RWPE2 (cell line): ENCODE results near the gene NECTIN4.
A peak's percentile ranks its signal among the peaks of the same experiment; 100 is the strongest.
"Not testable (repeated sequence)": the region's sequence is repeated elsewhere in the genome, so short reads cannot be mapped to it uniquely, and the experiment has no call there.

Source experiments
- ATAC-seq: fragments of 200-7000 bp; cut with Tn5 transposase; 3 replicates; pipeline ENCODE4 v1.9.1; 2021; ENCODE audit warnings: low read depth
- DNase-seq: peaks from one replicate; pipeline ENCODE4 v3.0.0-alpha.2; 2020; ENCODE audit warnings: low spot score
- H3K27ac ChIP-seq: fragments of 450-650 bp; 2 replicates; pipeline ENCODE4 v1.5.1; 2017; ENCODE audit warnings: mild to moderate bottlenecking; ENCODE audit not compliant: poor library complexity, severe bottlenecking
- H3K27me3 ChIP-seq: fragments of 250-450 bp; sonication (Bioruptor Pico); 2 replicates; pipeline ENCODE4 v1.5.1; 2021; ENCODE audit warnings: mild to moderate bottlenecking, moderate library complexity; ENCODE audit not compliant: insufficient read depth, poor library complexity, severe bottlenecking
- H3K36me3 ChIP-seq: fragments of 250-450 bp; sonication (Bioruptor Pico); 2 replicates; pipeline ENCODE4 v1.5.1; 2020; ENCODE audit warnings: low read depth, mild to moderate bottlenecking, moderate library complexity
- H3K4me1 ChIP-seq: fragments of 250-450 bp; sonication (Bioruptor Pico); 2 replicates; pipeline ENCODE4 v1.5.1; 2021; ENCODE audit warnings: mild to moderate bottlenecking, moderate library complexity; ENCODE audit not compliant: insufficient read depth, poor library complexity, severe bottlenecking
- H3K4me3 ChIP-seq: fragments of 250-450 bp; sonication (Bioruptor Pico); 2 replicates; pipeline ENCODE4 v1.5.1; 2021; ENCODE audit warnings: mild to moderate bottlenecking, moderate library complexity; ENCODE audit not compliant: severe bottlenecking
- H3K9me3 ChIP-seq: fragments of 250-450 bp; sonication (Bioruptor Pico); 2 replicates; pipeline ENCODE4 v1.5.1; 2021; ENCODE audit warnings: mild to moderate bottlenecking, moderate library complexity; ENCODE audit not compliant: severe bottlenecking
- CTCF ChIP-seq: fragments of 450-650 bp; IDR thresholded peaks from one replicate; pipeline ENCODE4 v1.5.1; 2017; ENCODE audit warnings: mild to moderate bottlenecking, moderate library complexity; ENCODE audit not compliant: poor library complexity, severe bottlenecking

Gene NECTIN4

DNA sequence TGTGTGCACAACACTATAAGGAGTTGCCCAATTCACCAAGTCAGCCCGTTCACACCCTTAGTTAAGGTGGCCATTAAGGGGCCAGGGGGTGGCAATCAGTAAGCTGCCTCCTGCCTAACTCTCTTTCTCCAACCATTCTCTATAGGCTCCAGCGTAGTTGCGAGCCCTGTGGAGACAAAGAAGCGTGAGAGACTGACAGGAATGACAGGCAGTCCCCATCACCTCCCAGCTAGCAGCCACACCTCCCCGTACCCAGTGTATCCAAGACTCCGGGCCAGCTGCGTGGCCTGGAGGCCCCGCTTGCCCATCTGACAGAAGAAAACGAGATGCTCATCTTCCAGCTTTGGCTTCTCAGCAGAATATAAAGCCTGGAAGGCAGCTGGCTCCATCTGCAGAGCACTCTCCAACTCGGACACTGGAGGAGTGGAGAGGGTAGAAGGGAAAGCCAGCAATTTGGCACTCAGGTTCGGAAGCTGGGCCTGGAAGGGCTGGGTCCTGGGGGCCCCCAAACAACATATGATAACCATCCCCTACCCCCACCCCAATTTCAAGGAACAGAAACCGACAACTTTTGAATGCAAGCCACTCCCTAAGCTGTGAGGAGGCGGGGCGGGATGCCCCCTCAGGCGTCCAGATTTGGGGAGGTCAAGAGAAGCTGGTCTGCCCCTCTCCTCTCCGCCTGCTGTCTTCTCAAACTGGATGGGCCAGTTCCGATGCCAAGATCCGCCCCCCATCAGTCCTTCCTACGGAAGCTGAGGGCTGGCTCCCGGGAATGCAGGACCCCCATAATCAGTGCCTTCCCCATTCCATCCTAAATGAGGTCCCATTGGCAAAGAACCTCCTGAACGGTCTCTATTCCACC, 51.5 kb downstream of the NECTIN4 start:
- ATAC-seq (peak; percentile 27), DNase-seq (no peak)
- H3K4me3 ChIP-seq: peak overlapping the region; percentile 89
- H3K27ac ChIP-seq: peak overlapping the region; percentile 59
- no peaks in the 10 kb centered on the region for H3K9me3 ChIP-seq
- no peaks in the 10 kb centered on the region for H3K27me3 ChIP-seq
- H3K36me3 ChIP-seq: peaks cover 38% of the 10 kb centered on the region
- TF ChIP-seq CTCF: no peak
- H3K4me1 ChIP-seq: peaks cover 9% of the 10 kb centered on the region

DNA sequence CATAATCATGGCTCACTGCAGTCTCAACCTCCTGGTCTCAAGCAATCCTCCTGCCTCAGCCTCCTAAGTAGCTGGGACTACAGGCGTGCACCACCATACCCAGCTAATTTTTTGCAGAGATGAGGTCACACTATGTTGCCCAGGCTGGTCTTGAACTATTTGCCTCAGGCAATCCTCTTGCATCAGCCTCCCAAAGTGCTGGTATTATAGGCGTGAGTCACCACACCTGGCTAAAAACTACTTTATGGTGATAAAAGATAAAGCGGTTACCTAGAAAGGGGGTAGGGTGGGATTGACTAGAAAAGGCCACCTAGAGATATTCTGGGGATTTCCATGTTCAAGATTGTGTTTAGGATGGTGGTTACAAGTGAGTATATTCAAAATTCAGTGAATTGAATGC, 55.6 kb downstream of the NECTIN4 start:
- Histone ChIP-seq H3K4me1 (peaks cover 15% of the 10 kb centered on the region), H3K36me3 (0 out of 2 replicates have a peak, but pooled peaks cover 4% of the 10 kb centered on the region), H3K4me3 (no peak overlapping the region), H3K27ac (peak overlapping the region; percentile 15), H3K27me3 (no peaks in the 10 kb centered on the region), H3K9me3 (no peaks in the 10 kb centered on the region)
- no peak for TF ChIP-seq CTCF
- peak; percentile 55; the same call in 1 of the 3 replicates for ATAC-seq
- no peak for DNase-seq

DNA sequence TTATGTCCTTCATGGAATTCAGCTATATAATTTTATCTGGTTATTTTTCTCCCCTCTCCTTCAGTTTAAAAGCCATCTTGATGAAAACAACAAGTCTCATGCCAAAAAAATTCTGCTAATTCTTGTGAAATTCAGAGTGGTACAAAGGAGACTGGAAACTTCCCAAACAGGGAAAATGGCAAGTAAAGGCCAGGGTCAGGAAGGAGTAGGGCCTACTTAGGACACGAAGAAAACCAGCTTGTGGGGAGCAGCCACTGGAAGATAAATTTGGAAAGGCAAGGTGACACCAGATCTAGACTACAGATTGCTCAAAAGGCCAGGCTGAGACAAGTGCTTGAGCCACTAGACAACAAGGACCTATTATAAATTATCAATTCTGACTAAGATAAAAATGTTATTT, 56.9 kb downstream of the NECTIN4 start:
- no peak for ATAC-seq
- TF ChIP-seq CTCF: no peak
- Histone ChIP-seq H3K9me3 (no peaks in the 10 kb centered on the region), H3K27ac (peak overlapping the region; percentile 15), H3K4me3 (no peak overlapping the region), H3K36me3 (0 out of 2 replicates have a peak, but pooled peaks cover 4% of the 10 kb centered on the region), H3K4me1 (peaks cover 11% of the 10 kb centered on the region), H3K27me3 (no peaks in the 10 kb centered on the region)
- DNase-seq: no peak

DNA sequence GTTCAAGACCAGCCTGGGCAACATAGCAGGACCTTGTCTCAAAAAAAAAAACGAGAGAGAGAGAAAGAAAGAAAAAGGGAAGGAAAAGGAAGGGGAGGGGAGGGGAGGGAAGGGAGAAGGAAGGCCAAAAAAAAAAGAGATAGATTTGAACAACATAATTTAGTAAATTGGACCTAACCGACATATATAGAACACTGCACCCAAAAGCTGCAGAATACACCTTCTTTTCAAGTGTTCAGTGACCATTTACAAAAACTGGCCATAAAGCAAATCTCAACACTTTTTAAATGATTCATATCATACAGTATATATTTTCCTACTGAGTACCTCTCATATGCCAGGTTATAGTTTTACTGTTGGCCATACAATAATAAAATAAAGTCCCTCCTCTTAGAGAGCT, 57.5 kb downstream of the NECTIN4 start:
- Histone ChIP-seq H3K9me3 (no peaks in the 10 kb centered on the region), H3K27ac (no peak overlapping the region), H3K36me3 (0 out of 2 replicates have a peak, but pooled peaks cover 4% of the 10 kb centered on the region), H3K27me3 (no peaks in the 10 kb centered on the region), H3K4me1 (peaks cover 11% of the 10 kb centered on the region), H3K4me3 (no peak overlapping the region)
- DNase-seq (no peak), ATAC-seq (no peak)
- no peak for TF ChIP-seq CTCF

DNA sequence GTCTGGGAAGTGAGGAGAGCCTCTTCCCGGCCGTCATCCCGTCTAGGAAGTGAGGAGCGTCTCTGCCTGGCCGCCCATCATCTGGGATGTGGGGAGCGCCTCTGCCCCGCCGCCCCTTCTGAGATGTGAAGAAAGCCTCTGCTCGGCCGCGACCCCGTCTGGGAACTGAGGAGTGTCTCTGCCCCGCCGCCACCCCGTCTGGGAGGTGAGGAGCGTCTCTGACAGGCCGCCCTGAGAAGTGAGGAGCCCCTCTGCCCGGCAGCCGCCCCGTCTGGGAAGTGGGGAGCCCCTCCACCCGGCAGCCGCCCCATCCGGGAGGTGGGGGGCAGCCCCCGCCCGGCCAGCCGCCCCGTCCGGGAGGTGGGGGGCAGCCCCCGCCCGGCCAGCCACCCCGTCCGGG, 59.9 kb downstream of the NECTIN4 start:
- H3K4me1 ChIP-seq: peaks cover 11% of the 10 kb centered on the region
- not testable (repeated sequence) for H3K27ac ChIP-seq, DNase-seq, ATAC-seq, H3K4me3 ChIP-seq, H3K36me3 ChIP-seq, H3K27me3 ChIP-seq, H3K9me3 ChIP-seq

DNA sequence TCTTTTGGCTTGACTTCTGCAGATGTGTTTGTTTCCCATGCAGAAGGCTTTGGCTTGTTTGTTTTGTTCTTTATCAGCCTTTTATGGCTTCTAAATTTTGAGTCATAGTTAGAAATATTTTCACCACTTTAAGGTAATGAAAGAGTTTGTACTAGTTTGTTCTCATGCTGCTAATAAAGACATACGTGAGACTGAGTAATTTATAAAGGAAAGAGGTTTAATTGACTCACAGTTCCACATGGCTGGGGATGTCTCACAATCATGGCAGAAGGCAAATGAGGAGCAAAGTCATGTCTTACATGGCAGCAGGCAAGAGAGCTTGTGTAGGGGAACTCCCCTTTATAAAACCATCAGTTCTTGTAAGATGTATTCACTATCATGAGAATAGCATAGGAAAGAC, 62.4 kb downstream of the NECTIN4 start:
- H3K27me3 ChIP-seq, H3K4me3 ChIP-seq, H3K4me1 ChIP-seq, H3K36me3 ChIP-seq, DNase-seq, H3K27ac ChIP-seq, H3K9me3 ChIP-seq: not testable (repeated sequence)
- ATAC-seq: peak; percentile 41

DNA sequence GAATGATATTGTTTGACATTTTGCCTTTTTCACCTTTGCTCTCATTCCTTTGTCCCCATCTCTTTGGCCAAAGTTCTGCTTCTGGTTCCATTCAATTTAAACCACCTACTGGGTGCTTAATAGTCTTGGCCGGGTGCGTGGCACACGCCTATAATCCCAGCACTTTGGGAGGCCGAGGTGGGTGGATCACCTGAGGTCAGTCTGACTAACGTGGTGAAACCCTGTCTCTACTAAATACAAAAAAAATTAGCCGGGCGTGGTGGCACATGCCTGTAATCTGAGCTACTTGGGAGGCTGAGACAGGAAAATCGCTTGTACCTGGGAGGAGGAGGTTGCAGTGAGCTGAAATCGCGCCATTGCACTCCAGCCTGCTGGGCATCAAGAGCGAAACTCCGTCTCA, 66.9 kb downstream of the NECTIN4 start:
- not testable (repeated sequence) for DNase-seq, ATAC-seq, H3K4me3 ChIP-seq, H3K27me3 ChIP-seq, H3K36me3 ChIP-seq, H3K9me3 ChIP-seq
- peak overlapping the region; percentile 89 for H3K27ac ChIP-seq
- H3K4me1 ChIP-seq: peaks cover 31% of the 10 kb centered on the region
